Liver (tissue), 9 donors: ENCODE data around the gene ZNF677. TPM values are rescaled to one million over a fixed set of nuclear protein-coding genes. Genes with fewer than 3 reads are reported as not detected.
"Not testable (repeated sequence)": the region's sequence is repeated elsewhere in the genome, so short reads cannot be mapped to it uniquely, and the experiment has no call there.

Experiments used
- DNase-seq: peaks from one replicate; pipeline ENCODE4 v3.0.0-alpha.2; 2017; ENCODE audit warnings: low spot score
- H3K27ac ChIP-seq, 2 donors: one replicate each; pipeline ENCODE4 v1.7.0; 2013; ENCODE audit warnings: inconsistent platforms in 2 of 2, low read length in 2 of 2, control low read depth in 1 of 2, low read depth in 1 of 2, mild to moderate bottlenecking in 1 of 2
- H3K27me3 ChIP-seq, 4 donors: one replicate each; pipeline versions ENCODE4 v1.6.1 to v1.7.0; 2013; ENCODE audit warnings: low read length in 3 of 4, inconsistent platforms in 1 of 4, mild to moderate bottlenecking in 1 of 4, moderate library complexity in 1 of 4; ENCODE audit not compliant: control insufficient read depth in 4 of 4, insufficient read depth in 4 of 4
- H3K36me3 ChIP-seq, 4 donors: one replicate each; pipeline versions ENCODE4 v1.6.1 to v1.7.0; 2013; ENCODE audit warnings: low read length in 3 of 4, mild to moderate bottlenecking in 3 of 4, low read depth in 1 of 4, moderate library complexity in 1 of 4; ENCODE audit not compliant: control insufficient read depth in 4 of 4, insufficient read depth in 3 of 4
- H3K4me1 ChIP-seq, 4 donors: one replicate each; pipeline versions ENCODE4 v1.6.1 to v1.7.0; 2013; ENCODE audit warnings: low read length in 3 of 4, mild to moderate bottlenecking in 3 of 4, moderate library complexity in 1 of 4; ENCODE audit not compliant: control insufficient read depth in 4 of 4, insufficient read depth in 4 of 4
- H3K4me3 ChIP-seq, 3 donors: one replicate each; pipeline versions ENCODE4 v1.6.1 to v1.7.0; 2013; ENCODE audit warnings: low read length in 3 of 3, control low read depth in 1 of 3, low read depth in 1 of 3, mild to moderate bottlenecking in 1 of 3
- H3K9ac ChIP-seq, 2 donors: one replicate each; pipeline ENCODE4 v1.7.0; 2013; ENCODE audit warnings: low read length in 2 of 2, mild to moderate bottlenecking in 2 of 2, moderate library complexity in 2 of 2, control low read depth in 1 of 2, low read depth in 1 of 2
- H3K9me3 ChIP-seq, 4 donors: one replicate each; pipeline versions ENCODE4 v1.6.1 to v1.7.0; 2013; ENCODE audit warnings: low read length in 3 of 4; ENCODE audit not compliant: control insufficient read depth in 4 of 4
- FOXA2 ChIP-seq: IDR thresholded peaks from 2 replicates; pipeline ENCODE4 v1.6.1; 2016; ENCODE audit warnings: antibody characterized with exemption
- GABPA ChIP-seq, 2 donors: IDR thresholded peaks in 1 of 2; conservative IDR thresholded peaks in 1 of 2; 2 replicates each; pipeline ENCODE4 v1.6.1; 2016; ENCODE audit warnings: antibody characterized with exemption in 2 of 2, mild to moderate bottlenecking in 1 of 2, moderate library complexity in 1 of 2
- NR2F2 ChIP-seq: IDR thresholded peaks from 2 replicates; pipeline ENCODE4 v1.6.1; 2016; ENCODE audit warnings: antibody characterized with exemption
- RAD21 ChIP-seq, 2 donors: IDR thresholded peaks; 2 replicates each; pipeline ENCODE4 v1.6.1; 2016; ENCODE audit warnings: antibody characterized with exemption in 2 of 2, mild to moderate bottlenecking in 2 of 2
- WGBS: extraction: QIAGEN DNeasy Blood & Tissue Kit; methylation state at CpG from one replicate; pipeline ENCODE4 v1.1.7; 2013; 5-methylcytosine and 5-hydroxymethylcytosine counted together
- polyA plus RNA-seq, 2 donors: library from polyadenylated mRNA; stranded (reverse) in 1 of 2; unstranded in 1 of 2; fragments of 200-250 nt in 1 of 2; fragments of >200 nt in 1 of 2; fragmentation: Nextera tagmentation in 1 of 2; extraction: Ambion mirVana in 1 of 2; gene quantifications; one replicate each; pipeline versions ENCODE4 v1.2.1 to v1.2.3, GENCODE V29; 2013 to 2015
- total RNA-seq, 2 donors: library from RNA; depleted of rRNA; stranded (reverse); fragments of >200 nt; gene quantifications; one replicate each; pipeline ENCODE4 v1.2.3, GENCODE V29; 2014
- TF ChIP-seq, protein P1 (sequence below): IDR thresholded peaks from 2 replicates; pipeline ENCODE4 v1.6.1; 2016; ENCODE audit warnings: antibody characterized with exemption
- TF ChIP-seq, protein P2 (sequence below): IDR thresholded peaks from 2 replicates; pipeline ENCODE4 v1.6.1; 2016; ENCODE audit warnings: antibody characterized with exemption
- TF ChIP-seq, protein P3 (sequence below): IDR thresholded peaks from 2 replicates; pipeline ENCODE4 v1.6.1; 2016; ENCODE audit warnings: antibody characterized with exemption
- donor health status: healthy.
- donor health status: healthy.
- donor health status: healthy.
- donor health status: healthy.
- donor health status: healthy.

ZNF677 gene
- total and polyA plus RNA-seq, 4 donors = 1.0 to 6.8 (median 1.5) TPM

DNA sequence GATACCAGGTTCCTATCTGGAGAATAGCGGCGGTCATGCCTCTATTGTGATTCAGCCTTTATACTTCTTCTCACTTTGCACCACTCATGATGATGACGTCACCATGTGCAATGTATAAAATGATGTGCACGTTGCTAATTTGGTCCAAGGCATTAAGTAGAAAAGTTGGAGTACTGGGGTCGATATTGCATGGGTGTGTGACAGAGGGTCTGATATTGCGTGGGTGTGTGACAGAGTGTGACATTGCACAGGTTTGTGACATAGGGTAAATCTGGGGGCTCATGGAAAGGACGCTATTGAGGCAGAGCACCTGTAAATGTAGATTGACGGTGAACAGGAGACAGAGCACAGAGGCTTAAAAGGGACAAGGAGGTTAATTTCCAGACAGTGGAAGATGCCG, 17.4 kb upstream of the ZNF677 start:
- no peak for TF ChIP-seq FOXA2
- TF ChIP-seq, protein P1, sequence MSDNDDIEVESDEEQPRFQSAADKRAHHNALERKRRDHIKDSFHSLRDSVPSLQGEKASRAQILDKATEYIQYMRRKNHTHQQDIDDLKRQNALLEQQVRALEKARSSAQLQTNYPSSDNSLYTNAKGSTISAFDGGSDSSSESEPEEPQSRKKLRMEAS = no peak
- TF ChIP-seq, protein P2, sequence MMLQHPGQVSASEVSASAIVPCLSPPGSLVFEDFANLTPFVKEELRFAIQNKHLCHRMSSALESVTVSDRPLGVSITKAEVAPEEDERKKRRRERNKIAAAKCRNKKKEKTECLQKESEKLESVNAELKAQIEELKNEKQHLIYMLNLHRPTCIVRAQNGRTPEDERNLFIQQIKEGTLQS = no peak
- TF ChIP-seq, protein P3, sequence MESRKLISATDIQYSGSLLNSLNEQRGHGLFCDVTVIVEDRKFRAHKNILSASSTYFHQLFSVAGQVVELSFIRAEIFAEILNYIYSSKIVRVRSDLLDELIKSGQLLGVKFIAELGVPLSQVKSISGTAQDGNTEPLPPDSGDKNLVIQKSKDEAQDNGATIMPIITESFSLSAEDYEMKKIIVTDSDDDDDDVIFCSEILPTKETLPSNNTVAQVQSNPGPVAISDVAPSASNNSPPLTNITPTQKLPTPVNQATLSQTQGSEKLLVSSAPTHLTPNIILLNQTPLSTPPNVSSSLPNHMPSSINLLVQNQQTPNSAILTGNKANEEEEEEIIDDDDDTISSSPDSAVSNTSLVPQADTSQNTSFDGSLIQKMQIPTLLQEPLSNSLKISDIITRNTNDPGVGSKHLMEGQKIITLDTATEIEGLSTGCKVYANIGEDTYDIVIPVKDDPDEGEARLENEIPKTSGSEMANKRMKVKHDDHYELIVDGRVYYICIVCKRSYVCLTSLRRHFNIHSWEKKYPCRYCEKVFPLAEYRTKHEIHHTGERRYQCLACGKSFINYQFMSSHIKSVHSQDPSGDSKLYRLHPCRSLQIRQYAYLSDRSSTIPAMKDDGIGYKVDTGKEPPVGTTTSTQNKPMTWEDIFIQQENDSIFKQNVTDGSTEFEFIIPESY = no peak
- no peak for TF ChIP-seq RAD21 (IDR thresholded peaks at IDR 0.05)
- TF ChIP-seq GABPA (IDR thresholded peaks at IDR 0.05 in 1 of 2, conservative IDR thresholded peaks at IDR 0.05 in 1 of 2) = no peak
- TF ChIP-seq NR2F2 = no peak
- Histone ChIP-seq H3K4me1 (no peaks in the 10 kb centered on the region), H3K9me3 (peaks cover 4 to 26% (median 16%) of the 10 kb centered on the region in 4 donors), H3K4me3 (peak overlapping the region in 1 of 3 donors; percentile 14), H3K27me3 (no peaks in the 10 kb centered on the region), H3K27ac (no peak overlapping the region), H3K9ac (no peak overlapping the region), H3K36me3 (no peaks in the 10 kb centered on the region)
- WGBS = 82% methylated on average over 9 of the region's 9 CpGs
- DNase-seq = no peak

DNA sequence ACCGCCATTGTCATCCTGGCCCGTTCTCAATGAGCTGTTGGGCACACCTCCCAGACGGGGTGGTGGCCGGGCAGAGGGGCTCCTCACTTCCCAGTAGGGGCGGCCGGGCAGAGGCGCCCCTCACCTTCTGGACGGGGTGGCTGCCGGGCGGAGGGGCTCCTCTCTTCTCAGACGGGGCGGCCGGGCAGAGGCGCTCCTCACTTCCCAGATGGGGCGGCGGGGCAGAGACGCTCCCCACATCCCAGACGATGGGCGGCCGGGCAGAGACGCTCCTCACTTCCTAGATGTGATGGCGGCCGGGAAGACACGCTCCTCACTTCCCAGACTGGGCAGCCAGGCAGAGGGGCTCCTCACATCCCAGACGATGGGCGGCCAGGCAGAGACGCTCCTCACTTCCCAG, 15.2 kb upstream of the ZNF677 start:
- DNase-seq, H3K36me3 ChIP-seq, H3K27ac ChIP-seq, H3K4me3 ChIP-seq, H3K4me1 ChIP-seq, H3K27me3 ChIP-seq, H3K9ac ChIP-seq: not testable (repeated sequence)
- 93% methylated on average over 26 of the region's 27 CpGs for WGBS
- peaks cover 3 to 31% (median 17%) of the 10 kb centered on the region in 4 donors for H3K9me3 ChIP-seq

DNA sequence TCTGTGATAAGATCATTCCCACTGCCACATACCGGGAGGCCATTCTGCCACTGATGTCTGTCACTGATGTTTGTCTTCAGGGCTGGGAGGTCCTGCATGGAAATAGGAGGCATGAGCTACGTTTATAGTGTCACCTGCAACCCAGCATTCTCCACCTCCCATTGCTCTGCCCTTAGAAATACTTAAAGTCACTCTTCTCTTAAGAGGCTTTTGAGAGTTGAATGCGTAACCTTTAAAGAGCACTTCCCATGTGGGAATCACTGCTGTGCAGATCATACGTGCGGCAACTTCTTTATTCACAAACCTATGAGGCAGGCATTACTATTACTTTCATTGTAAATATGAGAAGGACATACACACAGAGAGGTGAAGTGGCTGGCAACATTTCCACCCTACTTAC, 12.9 kb upstream of the ZNF677 start, which contains the start of gene VN1R4:
Gene VN1R4, minus strand, starts transcription at position 101 of the 400 bp plus-strand sequence. Its CDS starts 58 bp downstream, at position 43.
- H3K9ac ChIP-seq, H3K4me3 ChIP-seq, H3K27me3 ChIP-seq, H3K4me1 ChIP-seq, H3K27ac ChIP-seq, DNase-seq, H3K36me3 ChIP-seq: not testable (repeated sequence)
- peaks cover 0 to 17% (median 12%) of the 10 kb centered on the region in 4 donors for H3K9me3 ChIP-seq
- WGBS = 75% methylated on average over 4 of the region's 5 CpGs

DNA sequence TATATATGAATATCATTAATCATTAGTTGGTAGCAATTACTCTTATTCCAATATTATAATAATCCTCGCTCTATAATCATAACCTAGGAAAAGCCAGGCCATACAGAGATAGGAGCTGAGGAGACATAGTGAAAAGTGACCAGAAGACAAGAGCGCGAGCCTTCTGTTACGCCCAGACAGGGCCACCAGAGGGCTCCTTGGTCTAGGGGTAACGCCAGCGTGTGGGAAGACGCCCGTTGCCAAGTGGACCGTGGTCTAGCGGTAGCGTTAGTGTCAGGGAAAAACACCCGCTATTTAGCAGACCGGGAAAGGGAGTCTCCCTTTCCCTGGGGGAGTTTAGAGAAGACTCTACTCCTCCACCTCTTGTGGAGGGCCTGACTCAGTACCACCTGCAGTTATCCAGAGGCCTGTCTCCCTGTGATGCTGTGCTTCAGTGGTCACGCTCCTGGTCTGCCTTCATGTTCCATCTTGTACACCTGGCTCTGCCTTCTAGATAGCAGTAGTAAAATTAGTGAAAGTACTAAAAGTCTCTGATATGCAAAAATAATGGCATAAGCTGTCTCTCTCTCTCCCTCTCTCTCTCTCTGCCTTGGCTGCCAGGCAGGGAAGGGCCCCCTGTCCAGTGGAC, 3.2 kb upstream of the ZNF677 start, which contains the start of gene VN1R2:
Gene VN1R2, plus strand, starts transcription at position 578 of the 628 bp plus-strand sequence. CDS start 84 bp downstream, outside the sequence.
- not testable (repeated sequence) for H3K9ac ChIP-seq, H3K4me3 ChIP-seq, H3K27me3 ChIP-seq, DNase-seq, H3K36me3 ChIP-seq, H3K27ac ChIP-seq, H3K4me1 ChIP-seq
- WGBS = 59% methylated on average over 14 of the region's 14 CpGs
- peaks cover 3 to 27% (median 13%) of the 10 kb centered on the region in 4 donors for H3K9me3 ChIP-seq
